Keratinocyte (primary cell): Measurements from ENCODE around the gene RAC2. TPM values are rescaled to one million over a fixed set of nuclear protein-coding genes. Genes with fewer than 3 reads are reported as not detected.

Experiments used
- DNase-seq: peaks from one replicate; pipeline ENCODE4 v3.0.0-alpha.2; 2011; ENCODE audit warnings: low read depth, missing footprints, low spot score
- FAIRE-seq: peaks from 2 replicates; lab custom pipeline; 2011; peaks lifted over from hg19 to GRCh38; lab: Jason Lieb, UNC
- H2AFZ ChIP-seq: 2 replicates; pipeline ENCODE4 v1.6.0; 2012; ENCODE audit warnings: low read length, control low read depth, inconsistent platforms; ENCODE audit not compliant: control insufficient read depth
- H3K27ac ChIP-seq: 2 replicates; pipeline ENCODE4 v1.5.1; 2011; ENCODE audit warnings: low read length; ENCODE audit not compliant: control insufficient read depth, insufficient read depth
- H3K27me3 ChIP-seq: 3 replicates; pipeline ENCODE4 v1.6.0; 2011; ENCODE audit warnings: low read length; ENCODE audit not compliant: control insufficient read depth, insufficient read depth; ENCODE audit errors: extremely low read depth
- H3K36me3 ChIP-seq, 2 experiments: 2 replicates in 1 of 2; 3 replicates in 1 of 2; pipeline ENCODE4 v1.5.1; 2011; ENCODE audit warnings: low read length in 2 of 2, mild to moderate bottlenecking in 1 of 2; ENCODE audit not compliant: control insufficient read depth in 2 of 2, insufficient read depth in 2 of 2; ENCODE audit errors: extremely low read depth in 1 of 2
- H3K4me1 ChIP-seq: 3 replicates; pipeline ENCODE4 v1.5.1; 2011; ENCODE audit warnings: low read length; ENCODE audit not compliant: control insufficient read depth, insufficient read depth; ENCODE audit errors: extremely low read depth
- H3K4me2 ChIP-seq: 3 replicates; pipeline ENCODE4 v1.6.0; 2011; ENCODE audit warnings: low read depth, low read length; ENCODE audit not compliant: control insufficient read depth, insufficient read depth; ENCODE audit errors: extremely low read depth
- H3K4me3 ChIP-seq, 3 experiments: fragments of 200-600 bp in 1 of 3; sonication (generic) in 1 of 3; 2 replicates in 2 of 3; 3 replicates in 1 of 3; pipeline ENCODE4 v1.5.1; 2011 to 2016; ENCODE audit warnings: low read length in 3 of 3, mild to moderate bottlenecking in 3 of 3, control low read depth in 2 of 3, inconsistent platforms in 1 of 3, low read depth in 1 of 3, mixed read lengths in 1 of 3, mixed run types in 1 of 3, moderate library complexity in 1 of 3; ENCODE audit not compliant: control insufficient read depth in 2 of 3, insufficient read depth in 2 of 3; ENCODE audit errors: extremely low read depth in 1 of 3
- H3K79me2 ChIP-seq: 2 replicates; pipeline ENCODE4 v1.6.0; 2012; ENCODE audit warnings: low read length; ENCODE audit not compliant: control insufficient read depth, insufficient read depth
- H3K9ac ChIP-seq: 3 replicates; pipeline ENCODE4 v1.6.0; 2011; ENCODE audit warnings: low read length; ENCODE audit not compliant: control insufficient read depth, insufficient read depth; ENCODE audit errors: extremely low read depth
- H3K9me1 ChIP-seq: 3 replicates; pipeline ENCODE4 v1.6.0; 2011; ENCODE audit warnings: low read length; ENCODE audit not compliant: control insufficient read depth, insufficient read depth; ENCODE audit errors: extremely low read depth
- H3K9me3 ChIP-seq: 2 replicates; pipeline ENCODE4 v1.5.1; 2012; ENCODE audit warnings: low read depth, low read length; ENCODE audit not compliant: control insufficient read depth
- H4K20me1 ChIP-seq: 3 replicates; pipeline ENCODE4 v1.6.0; 2011; ENCODE audit warnings: low read length; ENCODE audit not compliant: control insufficient read depth, insufficient read depth; ENCODE audit errors: extremely low read depth
- CTCF ChIP-seq, 3 experiments: IDR thresholded peaks in 1 of 3; conservative IDR thresholded peaks in 1 of 3; optimal IDR thresholded peaks in 1 of 3; 2 replicates in 2 of 3; 3 replicates in 1 of 3; pipeline versions ENCODE3 to v1.5.1; 2011; ENCODE audit warnings: low read length in 3 of 3, mild to moderate bottlenecking in 3 of 3, moderate library complexity in 2 of 3, control low read depth in 1 of 3, inconsistent platforms in 1 of 3; ENCODE audit not compliant: insufficient read depth in 2 of 3; ENCODE audit errors: extremely low read depth in 1 of 3
- EZH2 ChIP-seq: IDR thresholded peaks from one replicate; pipeline ENCODE4 v1.6.1; 2012; ENCODE audit warnings: inconsistent platforms, mild to moderate bottlenecking, low read length, moderate library complexity
- dilution Hi-C: fragments of 300-500 bp; cut with MboI; formaldehyde crosslinking; loops from one replicate; pipeline ENCODE4 v1.7.0; 2020; ENCODE audit warnings: low sequenced_read_pairs; ENCODE audit not compliant: extremely low pct_ligation_motif_present
- polyA plus RNA-seq, 5 experiments: library from polyadenylated mRNA; depleted of rRNA in 3 of 5; stranded (reverse) in 3 of 5; stranded (forward) in 1 of 5; unstranded in 1 of 5; fragments of >200 nt; gene quantifications; 1 replicate in 1 of 5; 2 replicates in 3 of 5; 3 replicates in 1 of 5; pipeline versions ENCODE4 v1.2.1 to v1.2.3, GENCODE V29; 2011 to 2012; ENCODE audit warnings: missing spikeins in 2 of 5, low read depth in 1 of 5, low replicate concordance in 1 of 5

The RAC2 gene
- polyA plus RNA-seq, 1 donor (not counting 4 experiments of a cell fraction or from before 2014, with no cell fraction given), result 78.6 TPM

- Histone ChIP-seq H3K27me3 (no peaks in the 10 kb centered on the region), H4K20me1 (no peaks in the 10 kb centered on the region), H3K36me3 (peaks cover 8 to 21% of the 10 kb centered on the region in 2 experiments), H3K4me3 (peak overlapping the region; percentile 61 to 86 (median 81)), H3K79me2 (peaks cover 11% of the 10 kb centered on the region), H3K27ac (peak overlapping the region; percentile 97), H3K4me1 (peaks cover 43% of the 10 kb centered on the region), H3K4me2 (peak overlapping the region; percentile 100), H3K9me3 (no peaks in the 10 kb centered on the region), H2AFZ (peak overlapping the region; percentile 51), H3K9ac (peak overlapping the region; percentile 88), H3K9me1 (no peaks in the 10 kb centered on the region)
- no peak for DNase-seq
- dilution Hi-C loops, result no loop called here
- TF ChIP-seq CTCF (optimal IDR thresholded peaks at IDR 0.05 in 1 of 3, IDR thresholded peaks at IDR 0.05 in 1 of 3, conservative IDR thresholded peaks at IDR 0.05 in 1 of 3; ENCODE audit: extremely low read depth in 1 of 3, insufficient read depth in 2 of 3, low read length in 3 of 3) (no peak), EZH2 (no peak)
- FAIRE-seq, result no peak
Measured at GRCh38 chr22:37187552-37187890, 56.5 kb downstream of the RAC2 start.

GRCh38 chr22:37186997-37187522 is 57.0 kb downstream of the RAC2 start:
- no peak overlapping the region for H2AFZ ChIP-seq
- DNase-seq, result no peak
- peak; percentile 88 for FAIRE-seq

More at GRCh38 chr22:37186997-37187522, 57.0 kb downstream of the RAC2 start:
- peak overlapping the region; percentile 97 for H3K27ac ChIP-seq
- TF ChIP-seq CTCF (optimal IDR thresholded peaks at IDR 0.05 in 1 of 3, IDR thresholded peaks at IDR 0.05 in 1 of 3, conservative IDR thresholded peaks at IDR 0.05 in 1 of 3; ENCODE audit: extremely low read depth in 1 of 3, insufficient read depth in 2 of 3, low read length in 3 of 3) (no peak), EZH2 (no peak)
- H3K4me3 ChIP-seq, result peak overlapping the region; percentile 61 to 86 (median 81)
- H3K27me3 ChIP-seq, result no peaks in the 10 kb centered on the region
- H3K9ac ChIP-seq, result peak overlapping the region; percentile 88
- H3K9me3 ChIP-seq, result no peaks in the 10 kb centered on the region
- peaks cover 11% of the 10 kb centered on the region for H3K79me2 ChIP-seq
- dilution Hi-C loops, result no loop called here
- no peaks in the 10 kb centered on the region for H3K9me1 ChIP-seq
- peaks cover 43% of the 10 kb centered on the region for H3K4me1 ChIP-seq
- H3K36me3 ChIP-seq, result peaks cover 8 to 21% of the 10 kb centered on the region in 2 experiments
- peak overlapping the region; percentile 100 for H3K4me2 ChIP-seq
- no peaks in the 10 kb centered on the region for H4K20me1 ChIP-seq
